ENCODE measurements around the gene QSOX2. TPM values are rescaled to one million over a fixed set of nuclear protein-coding genes. Genes with fewer than 3 reads are reported as not detected.

QSOX2 gene
- total RNA-seq, 6 experiments from 2014 or later: 2.9 to 8.7 (median 6.4) TPM

- TF ChIP-seq POLR2A (IDR thresholded peaks at IDR 0.05): no peak
- TF ChIP-seq CTCF (IDR thresholded peaks at IDR 0.05): no peak
- ATAC-seq (no peak), DNase-seq (peak in 1 of 3 donors; percentile 32)
- Histone ChIP-seq H3K27ac (no peak overlapping the region), H3K4me3 (no peak overlapping the region), H3K9me3 (no peaks in the 10 kb centered on the region), H3K36me3 (no peaks in the 10 kb centered on the region), H3K27me3 (no peaks in the 10 kb centered on the region), H3K4me1 (no peaks in the 10 kb centered on the region)
- 20% methylated on average over 2 of the region's 6 CpGs for WGBS (ENCODE audit: insufficient coverage, low coverage, low lambda C conversion rate, missing lambda C conversion rate)
- intact Hi-C loops (cut with DNase I): no loop called here
Observed at GRCh38 chr9:136169495-136169894, 76.1 kb downstream of the QSOX2 start.

- ATAC-seq (no peak), DNase-seq (no peak)
- Histone ChIP-seq H3K36me3 (no peaks in the 10 kb centered on the region), H3K9me3 (no peaks in the 10 kb centered on the region), H3K27me3 (no peaks in the 10 kb centered on the region), H3K4me3 (no peak overlapping the region), H3K27ac (no peak overlapping the region), H3K4me1 (no peaks in the 10 kb centered on the region)
- no peak for TF ChIP-seq POLR2A (IDR thresholded peaks at IDR 0.05)
- no peak for TF ChIP-seq CTCF (IDR thresholded peaks at IDR 0.05)
- intact Hi-C loops (cut with DNase I): no loop called here
- WGBS (ENCODE audit: insufficient coverage, low coverage, low lambda C conversion rate, missing lambda C conversion rate): 44% methylated on average over 1 of the region's 1 CpG
Observed at GRCh38 chr9:136163248-136163850, 82.3 kb downstream of the QSOX2 start.

DNA sequence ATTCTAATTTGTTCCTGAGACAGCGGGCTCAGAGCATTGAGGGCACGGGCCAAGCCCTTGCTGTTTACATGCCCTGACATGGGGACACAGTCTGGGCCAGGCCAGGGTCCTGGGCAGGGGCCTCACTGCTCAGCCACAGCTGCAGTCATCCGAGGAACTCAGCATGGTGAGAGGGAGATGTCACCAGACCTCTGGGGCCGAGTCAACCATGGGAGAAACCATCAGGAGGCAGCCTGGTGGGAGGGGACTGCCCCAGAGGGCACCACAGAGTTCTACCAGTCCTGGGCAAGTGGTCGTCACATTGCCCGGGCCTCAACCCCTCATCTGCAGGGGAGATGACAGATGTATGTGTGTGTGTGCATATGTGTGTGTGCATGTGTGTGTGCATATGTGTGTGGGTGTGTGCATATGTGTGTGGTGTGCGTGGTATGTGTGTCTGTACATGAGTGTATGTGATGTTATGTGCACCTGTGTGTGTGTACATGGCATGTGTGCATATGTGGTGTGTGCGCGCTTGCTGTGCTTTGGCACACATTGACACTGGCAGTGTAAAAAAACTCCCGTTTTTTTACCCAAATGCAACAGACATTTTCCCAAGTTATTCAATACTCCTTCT lies 84.5 kb downstream of the QSOX2 start:
- H3K36me3 ChIP-seq: no peaks in the 10 kb centered on the region
- H3K4me1 ChIP-seq: no peaks in the 10 kb centered on the region
- H3K9me3 ChIP-seq: no peaks in the 10 kb centered on the region
- peak in 1 of 3 donors; percentile 30 for DNase-seq
- ATAC-seq: no peak
- WGBS (ENCODE audit: insufficient coverage, low coverage, low lambda C conversion rate, missing lambda C conversion rate): 33% methylated on average over 1 of the region's 10 CpGs
- no peak overlapping the region for H3K27ac ChIP-seq
- H3K27me3 ChIP-seq: no peaks in the 10 kb centered on the region
- TF ChIP-seq CTCF (IDR thresholded peaks at IDR 0.05) (no peak), POLR2A (IDR thresholded peaks at IDR 0.05) (no peak)
- no peak overlapping the region for H3K4me3 ChIP-seq
- intact Hi-C loops (cut with DNase I): no loop called here

- Histone ChIP-seq H3K4me1 (no peaks in the 10 kb centered on the region), H3K27ac (no peak overlapping the region), H3K9me3 (no peaks in the 10 kb centered on the region), H3K36me3 (no peaks in the 10 kb centered on the region), H3K4me3 (no peak overlapping the region), H3K27me3 (no peaks in the 10 kb centered on the region)
- ATAC-seq (peak in 1 of 4 donors; percentile 14), DNase-seq (peak in 1 of 3 donors; percentile 44)
- 100% methylated on average over 2 of the region's 12 CpGs for WGBS (ENCODE audit: insufficient coverage, low coverage, low lambda C conversion rate, missing lambda C conversion rate)
- intact Hi-C loops (cut with DNase I): no loop called here
- no peak for TF ChIP-seq POLR2A (IDR thresholded peaks at IDR 0.05)
- TF ChIP-seq CTCF (IDR thresholded peaks at IDR 0.05): no peak
Observed at GRCh38 chr9:136160381-136160841, 85.2 kb downstream of the QSOX2 start.

Measured in right lobe of liver (tissue), 6 donors.